Superior temporal gyrus (tissue), 1 donor: ENCODE results near the gene RBFOX1.

ENCODE experiments used
- DNase-seq: peaks from one replicate; pipeline ENCODE4 v3.0.0-alpha.2; 2016; ENCODE audit errors: extremely low spot score

Gene RBFOX1

DNA sequence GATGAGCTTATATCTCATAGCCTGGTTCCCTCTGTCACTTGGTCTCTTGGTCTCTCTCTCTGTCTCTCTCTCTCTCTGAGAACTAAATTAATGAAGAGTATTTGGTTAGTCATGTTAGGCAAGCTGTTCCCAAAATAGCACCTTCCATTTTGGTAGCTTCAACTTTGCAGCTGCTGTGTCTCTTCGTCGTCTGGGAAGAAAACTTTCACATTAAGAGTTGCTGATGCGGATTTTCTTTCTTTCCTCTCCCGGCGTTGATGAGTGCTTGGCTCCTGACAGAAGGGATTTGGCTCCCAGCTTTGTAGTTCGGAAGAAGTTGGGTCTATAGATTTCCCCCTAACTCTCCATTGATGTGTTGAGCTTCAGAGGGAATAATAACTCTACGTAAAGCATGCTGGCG is at the start of gene RBFOX1:
Gene RBFOX1 (plus strand): TSS at position 235 of the 400 bp plus-strand sequence.
- peak; percentile 64 for DNase-seq

DNA sequence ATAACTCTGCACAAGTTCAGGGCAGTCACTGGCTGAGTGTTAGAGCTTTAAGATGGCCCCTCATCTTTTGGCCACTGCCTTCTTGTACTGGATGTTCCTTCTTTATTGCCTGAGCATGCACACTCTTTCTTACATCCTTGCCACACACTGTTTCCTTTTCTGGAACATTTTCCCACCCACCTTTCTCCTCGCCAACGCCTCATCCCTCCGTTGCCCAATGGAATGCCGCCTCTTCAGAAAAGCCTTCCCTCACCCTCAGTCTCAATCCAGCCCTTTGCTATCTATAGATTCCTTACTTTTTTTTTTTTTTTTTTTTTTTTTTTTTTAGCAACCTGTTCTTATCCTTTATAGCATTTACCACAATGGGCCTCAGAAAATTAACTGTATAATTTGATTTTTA is 47.9 kb upstream of the RBFOX1 start:
- DNase-seq: no peak

DNA sequence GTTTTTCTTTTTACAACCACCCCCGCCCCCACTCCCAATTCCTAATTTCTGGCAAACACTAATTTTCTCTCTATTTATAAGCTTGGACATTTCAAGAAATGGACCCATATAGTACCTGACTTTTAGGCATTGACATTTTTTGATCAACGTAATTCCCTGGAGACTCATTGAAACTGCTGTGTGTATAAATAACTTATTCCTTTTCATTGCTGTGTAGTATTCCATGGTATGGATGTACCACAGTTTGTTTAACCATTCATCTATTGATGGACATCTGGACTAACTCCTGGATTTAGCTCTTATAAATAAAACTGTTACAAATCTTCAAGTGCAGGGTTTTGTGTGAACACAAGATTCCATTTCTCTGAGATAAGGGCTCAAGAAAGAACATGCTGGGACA is 47.1 kb upstream of the RBFOX1 start:
- DNase-seq: no peak

DNA sequence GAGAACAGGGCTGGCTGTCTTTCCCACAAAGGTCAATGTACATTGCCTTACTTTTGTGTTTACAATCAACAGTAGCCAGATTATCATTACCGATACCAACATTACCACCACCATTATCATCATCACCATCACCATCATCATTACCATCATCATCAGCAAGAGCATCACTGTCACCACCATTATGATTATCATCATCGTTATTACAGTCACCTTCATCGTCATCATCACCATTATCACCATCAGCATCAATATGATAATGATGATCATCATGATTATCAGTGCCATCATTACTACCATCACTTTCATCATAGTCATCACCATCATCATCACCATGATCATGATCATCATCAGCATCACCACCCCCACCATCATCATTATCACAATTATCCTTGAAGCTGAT is 43.3 kb upstream of the RBFOX1 start:
- no peak for DNase-seq

DNA sequence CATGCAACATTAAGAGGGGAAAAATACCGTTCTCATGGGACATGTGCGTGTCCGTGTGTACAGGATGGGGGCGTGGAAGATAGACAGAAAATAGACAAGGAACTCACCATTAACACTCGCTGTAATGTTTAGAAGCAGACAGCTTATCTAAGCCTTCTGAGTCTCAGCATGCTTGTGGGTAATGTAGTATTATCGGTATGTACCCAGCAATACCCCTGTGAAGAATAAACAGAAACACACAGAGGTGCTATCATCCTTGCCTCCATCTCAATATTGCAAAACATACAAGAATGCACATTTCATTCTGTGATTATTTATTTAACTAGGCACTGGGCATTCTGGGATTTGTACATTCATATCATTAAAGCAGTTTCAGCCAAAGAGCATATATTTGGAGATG is 42.0 kb upstream of the RBFOX1 start:
- DNase-seq: no peak

DNA sequence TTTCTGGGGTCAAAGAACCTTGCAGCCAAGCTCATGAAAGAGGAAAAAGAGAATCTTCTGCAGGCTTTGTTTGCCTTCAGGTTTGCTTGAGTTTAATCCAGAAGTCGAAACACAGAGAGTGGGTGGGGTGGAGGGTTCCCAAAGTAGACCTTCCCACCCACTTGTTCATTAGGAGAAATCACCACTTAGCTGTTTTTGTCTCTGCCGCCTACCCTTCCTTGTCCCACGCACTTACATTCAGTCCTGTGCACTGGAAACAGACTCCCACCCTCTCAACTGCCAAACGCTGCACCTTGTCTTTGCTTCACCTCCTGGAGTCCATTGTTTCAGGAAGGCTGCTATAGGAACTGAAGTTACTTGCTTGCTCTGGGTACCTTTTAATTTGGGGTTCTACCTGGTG is 38.6 kb upstream of the RBFOX1 start:
- DNase-seq: no peak

DNA sequence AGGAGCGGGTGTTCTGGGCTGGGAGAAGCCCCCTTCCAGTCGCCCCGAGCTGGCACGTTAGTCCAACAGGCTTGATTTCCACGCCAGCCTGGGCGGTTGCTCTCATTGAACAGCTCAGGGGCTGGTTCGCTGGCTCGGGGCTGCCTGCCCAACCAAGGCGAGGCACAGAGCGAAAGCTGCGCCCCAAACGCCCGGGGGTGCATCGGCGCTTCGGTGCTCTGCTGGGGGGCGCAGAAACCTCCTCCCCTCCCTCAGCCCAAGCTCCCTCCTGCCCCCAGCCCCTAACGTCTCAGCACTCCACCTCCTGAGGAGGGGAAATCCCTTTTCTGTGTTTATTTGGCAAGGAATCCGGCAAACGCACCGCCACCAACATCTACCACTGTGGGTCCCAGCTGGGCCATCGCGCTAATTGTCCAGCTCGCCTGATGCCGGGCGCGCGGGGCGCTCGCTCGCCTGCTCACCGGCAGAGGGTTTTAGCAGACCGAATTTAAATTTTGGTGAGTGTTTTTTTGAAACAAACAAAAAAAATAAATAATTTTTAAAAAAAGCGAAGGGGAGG is 29.5 kb upstream of the RBFOX1 start:
- DNase-seq: peak; percentile 22

DNA sequence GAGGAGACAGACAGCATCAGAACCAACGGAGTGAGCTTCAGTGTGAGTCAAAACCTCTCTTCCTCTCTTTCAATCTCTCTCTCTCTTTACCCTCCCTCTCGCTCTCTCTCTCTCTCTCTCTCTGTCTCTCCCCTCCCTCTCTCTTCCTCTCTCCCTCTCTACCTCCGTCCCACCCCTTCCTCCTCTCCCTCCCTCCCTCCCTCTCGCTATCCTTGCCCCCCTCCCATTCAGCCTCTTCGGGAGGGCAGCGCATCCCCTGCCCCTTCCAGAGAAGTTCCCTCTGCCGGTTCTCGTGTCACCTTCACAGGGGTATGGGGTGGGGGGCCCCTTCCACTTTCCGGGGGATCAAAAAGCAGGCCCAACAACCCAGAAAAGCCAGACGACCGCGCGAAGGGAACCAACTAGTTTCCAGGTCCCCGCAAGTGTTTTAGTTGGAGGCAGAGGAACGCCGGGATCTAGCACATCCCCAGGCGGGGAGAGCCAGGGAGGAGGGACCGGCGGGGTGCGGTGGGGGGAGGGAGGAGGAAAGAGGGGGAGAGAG is 28.9 kb upstream of the RBFOX1 start:
- peak; percentile 29 for DNase-seq

DNA sequence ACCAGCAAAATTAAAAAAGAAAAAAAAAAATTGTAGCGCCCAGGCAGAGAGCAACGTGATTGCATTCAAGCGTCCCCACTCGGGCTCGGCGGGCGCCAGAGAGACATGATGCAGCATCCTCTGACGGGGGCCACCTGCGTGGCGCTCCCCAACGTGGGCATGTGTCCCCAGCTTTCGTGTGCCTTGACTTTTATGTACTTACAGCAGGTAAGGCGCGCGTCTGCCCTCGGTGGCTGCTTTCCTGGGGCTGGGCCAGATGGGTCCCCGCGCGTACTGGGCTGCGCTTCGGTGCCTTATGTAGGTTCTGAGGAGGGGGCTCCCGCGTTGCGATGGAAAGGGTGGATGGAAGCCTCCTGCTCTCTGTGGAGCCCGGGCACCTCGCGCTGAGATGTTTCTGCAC is 28.4 kb upstream of the RBFOX1 start:
- no peak for DNase-seq

DNA sequence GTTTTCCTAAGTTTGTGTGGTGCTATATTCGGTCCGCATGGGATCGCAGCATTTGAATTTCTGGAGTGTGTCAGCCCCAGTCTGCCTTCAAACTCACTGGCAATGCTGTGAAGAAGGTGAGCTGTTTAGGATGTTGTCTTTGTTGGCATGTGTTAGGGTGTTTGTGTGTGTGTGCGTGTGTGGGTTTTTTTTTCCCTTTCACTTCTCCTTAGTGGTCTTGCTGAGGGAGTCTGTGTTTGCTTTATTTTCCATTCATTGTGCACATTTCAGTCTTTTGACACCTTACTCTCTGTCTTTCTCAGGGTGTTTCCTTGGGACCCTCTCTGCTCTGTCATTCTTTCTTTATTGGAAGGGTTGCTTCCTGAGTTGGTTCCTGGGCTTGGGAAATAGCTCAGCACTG is 27.7 kb upstream of the RBFOX1 start:
- no peak for DNase-seq

DNA sequence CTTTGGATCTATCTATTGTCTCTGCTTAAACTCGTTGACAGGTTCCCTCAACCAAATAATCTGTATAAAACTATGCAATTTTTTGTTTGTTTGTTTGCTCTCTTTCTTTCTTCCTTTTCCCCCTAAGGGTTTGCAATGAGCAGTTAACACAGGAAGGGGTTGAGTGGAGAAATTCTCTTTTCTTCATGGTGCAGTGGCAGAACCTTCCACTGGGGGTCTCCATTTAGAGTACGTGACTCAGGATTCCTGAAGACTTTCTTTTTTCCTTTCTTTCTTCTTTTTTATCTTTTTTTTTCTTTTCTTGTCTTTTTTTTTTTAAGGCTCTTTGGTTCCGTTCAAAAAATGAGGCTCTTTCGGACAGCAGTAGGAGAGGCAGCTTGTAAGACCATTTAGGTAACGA is 19.5 kb upstream of the RBFOX1 start:
- peak; percentile 56 for DNase-seq

DNA sequence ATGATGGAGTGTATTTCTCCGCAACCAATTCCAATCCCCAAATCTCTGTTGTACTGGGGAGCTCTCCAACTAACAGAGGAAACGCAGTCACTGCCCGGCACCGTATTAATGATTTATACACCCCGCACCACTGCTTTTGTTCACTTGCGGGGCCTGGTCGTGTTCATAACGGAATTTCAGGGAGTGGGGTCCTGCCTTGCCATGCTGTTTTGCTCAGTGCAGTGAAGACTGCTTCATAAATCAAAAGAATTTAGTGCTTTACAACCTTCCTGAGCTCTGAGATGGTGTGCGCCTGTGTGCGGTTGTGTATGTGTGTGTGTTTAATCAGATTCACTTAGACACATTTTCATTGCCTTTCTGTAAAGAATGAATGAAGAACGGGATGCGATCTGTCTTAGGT is 18.5 kb upstream of the RBFOX1 start:
- no peak for DNase-seq

DNA sequence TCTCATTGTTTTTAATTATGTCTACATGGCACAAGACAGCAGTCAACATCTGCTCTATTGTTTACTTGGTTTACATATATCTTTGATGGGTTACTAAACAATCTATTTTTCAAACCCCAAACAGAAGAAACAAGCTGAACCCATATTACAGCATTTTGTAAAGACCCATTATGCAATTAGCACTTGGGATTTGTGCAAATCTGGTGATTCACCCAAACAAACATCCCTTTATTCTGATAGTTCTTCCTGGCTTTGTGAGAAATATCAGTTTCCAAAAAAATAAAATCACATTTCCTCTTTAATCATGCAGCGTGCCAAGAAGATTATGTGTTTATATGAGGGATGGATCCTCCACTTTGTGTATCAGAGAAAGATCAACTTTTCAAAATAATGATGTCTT is 16.8 kb upstream of the RBFOX1 start:
- DNase-seq: no peak

DNA sequence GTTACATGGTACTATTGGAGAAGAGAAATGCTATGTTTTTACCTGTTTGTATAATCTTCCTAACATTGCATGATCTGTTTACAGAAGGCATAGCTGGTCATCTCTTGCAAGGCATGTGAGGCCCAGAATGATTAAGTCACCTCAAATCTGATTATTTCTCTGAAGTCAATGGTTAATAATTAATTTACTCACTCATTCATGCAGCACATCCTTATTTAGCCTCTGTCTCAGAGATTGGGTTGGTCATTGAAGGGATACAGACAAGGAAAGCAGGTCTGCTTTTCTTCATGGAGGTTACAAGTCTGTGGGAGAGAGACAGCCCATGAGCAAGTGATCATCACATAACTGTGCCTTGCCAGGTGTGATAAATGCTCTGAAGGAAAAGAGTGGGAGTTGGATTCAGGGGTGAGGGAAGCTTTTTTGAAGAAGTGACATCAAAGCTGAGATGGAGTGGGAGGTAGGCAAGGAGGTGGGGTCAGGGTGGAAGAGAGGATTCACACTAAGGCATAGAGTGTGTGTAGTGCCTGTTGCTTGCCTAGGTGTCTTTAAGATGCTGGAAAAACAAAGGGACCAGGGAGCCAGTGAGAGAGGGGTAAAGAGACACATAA is 16.3 kb upstream of the RBFOX1 start:
- DNase-seq: no peak

DNA sequence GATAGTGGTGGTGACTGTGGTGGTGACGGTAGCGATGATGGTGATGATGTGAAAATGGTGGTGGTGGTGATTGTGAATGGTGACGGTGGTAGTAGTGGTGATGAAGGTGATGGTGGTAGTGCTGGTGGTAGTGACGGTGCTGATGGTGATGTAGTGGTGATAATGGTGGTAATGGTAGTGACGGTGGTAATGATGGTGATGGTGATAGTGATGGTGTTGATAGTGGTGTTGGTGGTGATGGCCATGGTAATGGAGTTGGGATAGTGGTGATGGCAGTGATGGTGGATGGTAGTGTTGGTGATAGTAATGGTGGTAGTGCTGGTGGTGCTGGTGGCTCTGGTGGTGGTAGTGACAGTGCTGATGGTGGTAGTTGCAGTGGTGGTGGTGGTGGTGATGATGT is 14.7 kb upstream of the RBFOX1 start:
- DNase-seq: no peak

DNA sequence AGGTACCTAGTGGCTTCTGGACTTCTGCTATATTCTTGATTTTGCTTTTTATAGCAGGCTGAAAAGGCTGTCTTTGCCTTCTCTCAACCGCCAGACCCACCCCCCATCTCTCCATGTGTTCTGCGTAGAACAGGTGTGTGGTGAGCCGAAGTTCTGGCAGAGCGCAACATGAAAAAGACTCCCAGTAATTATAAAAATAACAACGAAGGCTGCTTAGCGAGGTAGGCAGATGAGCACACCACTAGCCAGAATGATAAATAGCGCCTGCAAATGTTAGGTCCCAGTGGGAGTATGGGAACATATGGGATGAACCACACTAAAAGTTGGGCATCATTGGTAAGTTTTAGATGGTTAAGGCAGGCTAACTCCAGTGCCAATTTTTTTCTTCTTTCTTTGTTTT is 14.0 kb upstream of the RBFOX1 start:
- no peak for DNase-seq

DNA sequence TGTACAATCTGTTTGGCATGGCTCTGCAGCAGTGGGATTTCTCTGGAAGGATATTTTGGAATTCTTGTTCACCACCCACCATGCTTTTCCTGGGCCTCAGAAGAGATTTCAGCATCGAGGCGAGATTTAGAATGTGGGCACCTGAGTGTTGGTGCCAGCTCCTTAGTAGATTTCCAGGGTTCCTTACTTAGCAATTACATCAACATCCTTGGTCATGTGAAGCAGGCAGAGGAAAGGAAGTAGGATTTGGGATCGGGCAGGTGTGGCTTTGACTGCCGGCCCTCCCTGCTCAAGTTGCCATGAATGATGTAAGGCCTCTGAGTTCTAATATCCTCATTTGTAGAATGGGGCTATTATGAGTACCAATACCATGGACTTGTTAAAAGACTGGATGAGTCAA is 13.1 kb upstream of the RBFOX1 start:
- peak; percentile 35 for DNase-seq

DNA sequence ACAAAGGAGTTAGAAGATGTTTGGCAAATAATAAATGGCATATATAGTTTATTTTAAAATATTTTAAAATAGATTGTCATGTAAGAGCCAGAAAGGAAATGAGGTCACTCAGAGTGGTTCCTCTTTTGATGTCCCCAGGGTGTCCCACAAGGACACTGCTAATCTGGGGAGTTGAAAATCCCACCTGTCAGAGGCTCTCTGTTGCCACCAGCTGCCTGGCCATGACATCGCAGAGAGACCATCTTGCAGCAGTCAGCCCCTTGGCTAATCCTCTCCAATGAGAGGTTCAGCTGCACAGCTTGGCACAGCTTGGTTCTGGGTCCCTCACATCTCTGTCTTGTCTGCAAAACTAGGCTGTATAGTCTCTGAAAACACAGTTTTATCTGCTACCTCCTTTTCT is 11.0 kb upstream of the RBFOX1 start:
- DNase-seq: no peak

DNA sequence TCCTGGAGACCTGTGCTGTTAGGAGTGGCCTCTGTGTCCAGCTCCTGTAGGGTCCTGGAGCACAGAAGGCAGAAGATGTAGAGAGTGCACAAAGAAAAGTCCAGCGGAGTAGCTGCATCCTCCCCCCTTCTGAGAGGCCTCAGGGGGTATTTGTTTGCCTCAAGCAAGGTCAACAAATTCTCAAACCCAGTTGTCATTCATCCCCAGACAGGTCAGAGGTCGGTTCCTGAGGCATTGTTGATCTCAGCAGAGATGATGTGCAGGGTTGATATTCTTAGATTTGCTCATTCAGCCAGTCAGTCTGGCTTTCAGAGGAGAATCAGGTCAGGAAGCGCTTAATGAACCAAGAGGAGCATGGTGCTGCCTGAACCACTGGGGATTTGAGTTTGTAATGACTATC is 8.3 kb upstream of the RBFOX1 start:
- DNase-seq: no peak

DNA sequence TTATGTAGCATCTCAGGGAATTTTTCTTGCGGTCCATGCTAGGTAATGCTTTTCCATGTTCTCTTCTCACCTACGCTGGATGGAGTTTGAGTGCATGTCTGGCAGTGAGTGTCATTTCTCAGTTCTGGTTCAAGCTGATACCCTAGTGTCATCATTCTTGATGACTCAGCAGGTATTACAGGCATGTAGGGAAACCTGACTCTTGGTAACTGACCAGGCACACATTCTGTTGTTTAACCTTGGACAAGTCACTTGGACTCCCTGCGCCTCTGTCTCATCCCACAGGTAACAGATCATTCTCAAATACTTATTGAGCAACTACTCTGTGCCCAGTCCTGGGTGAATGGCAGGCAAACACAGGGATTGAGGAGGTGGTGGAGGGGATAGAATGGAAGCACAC is 6.8 kb upstream of the RBFOX1 start:
- no peak for DNase-seq

DNA sequence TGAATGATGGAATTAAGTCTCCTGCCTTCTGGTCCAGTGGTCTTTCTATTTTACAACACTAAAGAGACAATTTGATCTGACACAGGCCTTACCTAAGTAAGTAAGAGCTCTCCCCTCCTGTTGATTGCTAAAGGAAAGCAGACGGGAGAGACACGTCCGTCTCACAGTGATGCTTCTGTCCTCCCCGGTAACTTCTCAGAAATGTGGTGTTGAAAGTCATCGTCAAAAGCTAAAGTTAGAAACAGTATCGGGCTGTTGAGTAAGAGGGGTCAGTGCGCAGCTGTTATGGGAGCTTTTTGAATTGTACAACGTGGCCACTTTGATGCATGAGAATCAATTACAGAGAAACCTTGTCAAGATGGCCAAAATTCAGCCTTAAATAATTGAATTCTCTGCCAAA is 1.9 kb upstream of the RBFOX1 start:
- DNase-seq: no peak

DNA sequence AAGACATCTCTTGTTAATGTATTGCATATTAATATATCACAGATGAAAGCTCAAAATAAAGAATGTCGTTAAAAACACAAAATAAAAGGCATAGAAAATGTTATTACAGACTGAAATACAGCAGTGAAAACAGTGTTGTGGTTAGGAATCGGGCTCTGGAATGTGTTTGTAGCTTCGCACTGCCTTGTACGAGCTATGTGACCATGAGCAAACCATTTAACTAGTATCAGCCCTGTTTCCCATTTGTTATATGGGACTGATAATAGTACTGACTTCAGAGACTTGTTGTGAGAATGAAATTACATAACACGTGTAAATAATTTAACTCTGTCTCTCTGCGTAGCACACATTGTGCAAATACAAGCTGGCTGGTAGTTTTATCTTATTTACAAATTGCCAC is 648 bp upstream of the RBFOX1 start:
- no peak for DNase-seq

DNA sequence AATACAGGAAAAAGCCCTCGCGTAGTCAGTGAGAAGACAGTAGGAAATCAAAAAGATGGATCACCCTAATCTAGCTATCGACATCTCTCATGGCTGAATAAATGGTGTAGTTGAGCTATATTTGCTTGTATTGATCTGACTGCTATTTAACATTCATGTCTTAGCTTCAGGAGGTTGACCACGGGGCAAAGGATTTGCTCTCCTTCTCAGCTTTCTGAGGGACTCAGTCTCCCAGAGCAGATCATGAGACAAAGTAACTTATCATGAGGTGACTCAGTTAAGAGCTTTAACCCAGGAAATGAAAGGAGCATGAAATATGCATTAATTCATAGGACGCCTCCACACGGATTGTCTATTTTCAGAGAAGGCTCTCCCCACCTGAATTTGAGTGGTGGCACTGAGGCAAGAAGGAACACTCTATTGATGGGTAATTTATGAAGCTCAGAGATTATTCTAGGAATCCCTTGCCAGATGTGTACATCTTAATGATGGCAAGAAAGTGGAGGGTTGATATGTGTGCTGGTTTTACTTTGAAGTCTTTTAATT is 608 bp downstream of the RBFOX1 start:
- DNase-seq: no peak
